Body of pancreas (tissue), 4 donors: ENCODE data around the gene SEMA6C.

Experiments
- POLR2A ChIP-seq, 3 donors: fragments of 450-650 bp; IDR thresholded peaks; one replicate each; pipeline ENCODE4 v1.6.1; 2016; ENCODE audit warnings: antibody characterized with exemption in 3 of 3, mild to moderate bottlenecking in 2 of 3
- TF ChIP-seq, protein P1 (sequence below), 7 experiments: fragments of 450-650 bp in 4 of 7; fragments of 200-600 bp in 3 of 7; sonication (generic) in 3 of 7; IDR thresholded peaks; one replicate each; pipeline ENCODE4 v1.5.1; 2016 to 2019; ENCODE audit warnings: antibody characterized with exemption in 7 of 7

DNA sequence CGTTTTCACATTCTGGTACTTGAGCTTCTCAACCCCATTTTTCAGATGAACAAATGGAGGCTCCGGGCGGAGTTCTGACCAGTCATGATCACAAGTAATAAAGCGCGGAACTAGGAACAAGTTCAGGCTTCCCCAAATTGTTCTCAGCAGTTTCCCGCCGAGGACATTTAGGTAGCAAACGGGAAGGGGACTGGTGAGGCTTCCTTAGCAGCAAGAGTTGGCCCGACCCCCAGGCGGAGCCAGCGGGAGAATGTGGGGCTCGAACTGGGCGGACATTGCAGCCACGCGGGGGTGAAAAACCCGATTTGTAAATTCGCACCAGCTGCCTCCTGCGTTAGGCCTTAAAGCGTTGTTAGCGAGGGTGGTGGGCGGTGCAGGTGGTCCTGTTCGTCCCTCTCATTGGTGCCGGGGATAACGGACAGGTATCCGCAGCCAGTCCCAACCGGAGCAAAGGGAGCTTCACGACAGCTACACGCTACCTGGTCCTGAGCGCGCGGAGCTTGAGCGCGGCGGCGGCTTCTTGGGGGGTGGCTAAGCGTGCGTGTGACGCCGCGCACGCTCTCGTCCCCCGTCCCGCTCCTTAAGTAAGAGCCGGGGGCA lies 15.3 kb downstream of the SEMA6C start:
- TF ChIP-seq, protein P1, sequence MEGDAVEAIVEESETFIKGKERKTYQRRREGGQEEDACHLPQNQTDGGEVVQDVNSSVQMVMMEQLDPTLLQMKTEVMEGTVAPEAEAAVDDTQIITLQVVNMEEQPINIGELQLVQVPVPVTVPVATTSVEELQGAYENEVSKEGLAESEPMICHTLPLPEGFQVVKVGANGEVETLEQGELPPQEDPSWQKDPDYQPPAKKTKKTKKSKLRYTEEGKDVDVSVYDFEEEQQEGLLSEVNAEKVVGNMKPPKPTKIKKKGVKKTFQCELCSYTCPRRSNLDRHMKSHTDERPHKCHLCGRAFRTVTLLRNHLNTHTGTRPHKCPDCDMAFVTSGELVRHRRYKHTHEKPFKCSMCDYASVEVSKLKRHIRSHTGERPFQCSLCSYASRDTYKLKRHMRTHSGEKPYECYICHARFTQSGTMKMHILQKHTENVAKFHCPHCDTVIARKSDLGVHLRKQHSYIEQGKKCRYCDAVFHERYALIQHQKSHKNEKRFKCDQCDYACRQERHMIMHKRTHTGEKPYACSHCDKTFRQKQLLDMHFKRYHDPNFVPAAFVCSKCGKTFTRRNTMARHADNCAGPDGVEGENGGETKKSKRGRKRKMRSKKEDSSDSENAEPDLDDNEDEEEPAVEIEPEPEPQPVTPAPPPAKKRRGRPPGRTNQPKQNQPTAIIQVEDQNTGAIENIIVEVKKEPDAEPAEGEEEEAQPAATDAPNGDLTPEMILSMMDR (IDR thresholded peaks at IDR 0.05) = no peak
- TF ChIP-seq POLR2A (IDR thresholded peaks at IDR 0.05) = no peak
